ENCODE measurements around the gene ANTKMT. TPM values are rescaled to one million over a fixed set of nuclear protein-coding genes. Genes with fewer than 3 reads are reported as not detected.
A peak's percentile ranks its signal among the peaks of the same experiment; 100 is the strongest.

Gene ANTKMT
- 43.2 TPM for total RNA-seq

- peak; percentile 70 for DNase-seq (ENCODE audit: low spot score)
Observed at GRCh38 chr16:720990-721764, at the start of gene ANTKMT. ANTKMT (plus strand) TSS chr16:721146; CDS start chr16:721275, 129 bp downstream.

- DNase-seq (ENCODE audit: low spot score) = no peak
Observed at GRCh38 chr16:671353-672131, 49.4 kb upstream of the ANTKMT start.

- DNase-seq (ENCODE audit: low spot score) = no peak
Observed at GRCh38 chr16:672371-672770, 48.6 kb upstream of the ANTKMT start.

GRCh38 chr16:672851-673250, 48.1 kb upstream of the ANTKMT start:
- no peak for DNase-seq (ENCODE audit: low spot score)

- no peak for DNase-seq (ENCODE audit: low spot score)
Observed at GRCh38 chr16:673399-673991, 47.5 kb upstream of the ANTKMT start.

- DNase-seq (ENCODE audit: low spot score) = no peak
Observed at GRCh38 chr16:674214-674881, 46.6 kb upstream of the ANTKMT start.

- no peak for DNase-seq (ENCODE audit: low spot score)
Observed at GRCh38 chr16:674968-675883, 45.7 kb upstream of the ANTKMT start, which contains the start of gene RHBDL1. RHBDL1 (plus strand) TSS chr16:675671; CDS start chr16:675791, 120 bp downstream.

- no peak for DNase-seq (ENCODE audit: low spot score)
Observed at GRCh38 chr16:675884-676564, 44.9 kb upstream of the ANTKMT start.

GRCh38 chr16:676565-676902, 44.4 kb upstream of the ANTKMT start:
- DNase-seq (ENCODE audit: low spot score) = no peak

GRCh38 chr16:676913-677312, 44.0 kb upstream of the ANTKMT start:
- peak; percentile 92 for DNase-seq (ENCODE audit: low spot score)

GRCh38 chr16:677316-678190, 43.4 kb upstream of the ANTKMT start:
- no peak for DNase-seq (ENCODE audit: low spot score)

GRCh38 chr16:678209-678857, 42.6 kb upstream of the ANTKMT start:
- DNase-seq (ENCODE audit: low spot score) = no peak

GRCh38 chr16:678858-679813, 41.8 kb upstream of the ANTKMT start:
- peak; percentile 77 for DNase-seq (ENCODE audit: low spot score)

GRCh38 chr16:679814-680624, 40.9 kb upstream of the ANTKMT start, which contains the start of gene STUB1:
STUB1 (plus strand) TSS chr16:680410; CDS start chr16:680526, 116 bp downstream.
- peak; percentile 92 for DNase-seq (ENCODE audit: low spot score)

GRCh38 chr16:680625-680945, 40.4 kb upstream of the ANTKMT start:
- no peak for DNase-seq (ENCODE audit: low spot score)

GRCh38 chr16:680967-681745, 39.8 kb upstream of the ANTKMT start:
- DNase-seq (ENCODE audit: low spot score) = no peak

All from ureter (tissue), 1 donor.